Body of pancreas (tissue), 4 donors: Measurements from ENCODE around the gene LBP.

Source experiments
- CTCF ChIP-seq, 7 experiments: fragments of 450-650 bp in 4 of 7; fragments of 200-600 bp in 3 of 7; sonication (generic) in 3 of 7; IDR thresholded peaks; one replicate each; pipeline ENCODE4 v1.5.1; 2016 to 2019; ENCODE audit warnings: antibody characterized with exemption in 7 of 7
- POLR2A ChIP-seq, 3 donors: fragments of 450-650 bp; IDR thresholded peaks; one replicate each; pipeline ENCODE4 v1.6.1; 2016; ENCODE audit warnings: antibody characterized with exemption in 3 of 3, mild to moderate bottlenecking in 2 of 3

- TF ChIP-seq CTCF (IDR thresholded peaks at IDR 0.05): no peak
- TF ChIP-seq POLR2A (IDR thresholded peaks at IDR 0.05): no peak
Observed at GRCh38 chr20:38402816-38403215, 56.5 kb downstream of the LBP start.
